NCI-H82 treated with DMSO at 0.1 percent for 48 hours (cell line): ENCODE data around the gene IFITM1.
"Not testable (repeated sequence)": the region's sequence is repeated elsewhere in the genome, so short reads cannot be mapped to it uniquely, and the experiment has no call there.

Source experiments
- DNase-seq: peaks from one replicate; lab custom pipeline; 2025; ENCODE audit not compliant: unreplicated experiment; lab: John Stamatoyannopoulos, UW

Gene IFITM1

DNA sequence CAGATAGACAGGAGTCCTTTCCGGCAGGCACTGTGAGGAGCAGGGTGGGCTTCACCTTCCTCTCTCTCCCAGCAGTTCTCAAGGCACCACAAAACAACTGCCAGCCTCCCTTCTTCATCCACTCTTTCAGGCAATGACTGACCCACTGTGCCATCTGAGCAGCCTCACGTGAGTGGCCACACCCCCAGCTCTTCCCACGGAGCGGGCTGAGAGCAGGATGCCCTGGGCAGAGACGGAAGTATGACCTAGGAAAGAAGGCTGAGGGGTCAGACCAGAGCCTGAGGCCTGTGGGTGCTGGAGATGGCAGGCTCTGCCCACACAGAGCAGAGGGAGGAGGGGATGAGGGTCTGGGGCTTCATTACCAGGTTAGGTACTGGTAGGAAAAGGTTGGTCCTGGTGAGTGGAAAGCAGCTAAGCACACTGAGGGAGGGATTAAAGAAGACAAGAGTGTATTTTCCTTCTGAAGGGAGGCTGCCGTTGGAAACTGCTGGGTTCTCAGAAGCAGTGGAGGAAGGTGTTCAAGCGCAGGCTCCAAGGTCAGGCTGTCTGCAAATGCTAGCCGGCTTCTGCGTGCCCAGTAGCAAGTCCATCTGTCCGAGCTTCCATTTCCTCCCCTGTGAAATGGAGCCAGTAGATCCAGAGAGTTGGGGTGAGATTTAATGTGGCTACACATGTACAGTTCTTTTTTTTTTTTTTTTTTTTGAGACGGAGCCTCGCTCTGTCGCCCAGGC is 31.0 kb upstream of the IFITM1 start:
- DNase-seq = no peak

DNA sequence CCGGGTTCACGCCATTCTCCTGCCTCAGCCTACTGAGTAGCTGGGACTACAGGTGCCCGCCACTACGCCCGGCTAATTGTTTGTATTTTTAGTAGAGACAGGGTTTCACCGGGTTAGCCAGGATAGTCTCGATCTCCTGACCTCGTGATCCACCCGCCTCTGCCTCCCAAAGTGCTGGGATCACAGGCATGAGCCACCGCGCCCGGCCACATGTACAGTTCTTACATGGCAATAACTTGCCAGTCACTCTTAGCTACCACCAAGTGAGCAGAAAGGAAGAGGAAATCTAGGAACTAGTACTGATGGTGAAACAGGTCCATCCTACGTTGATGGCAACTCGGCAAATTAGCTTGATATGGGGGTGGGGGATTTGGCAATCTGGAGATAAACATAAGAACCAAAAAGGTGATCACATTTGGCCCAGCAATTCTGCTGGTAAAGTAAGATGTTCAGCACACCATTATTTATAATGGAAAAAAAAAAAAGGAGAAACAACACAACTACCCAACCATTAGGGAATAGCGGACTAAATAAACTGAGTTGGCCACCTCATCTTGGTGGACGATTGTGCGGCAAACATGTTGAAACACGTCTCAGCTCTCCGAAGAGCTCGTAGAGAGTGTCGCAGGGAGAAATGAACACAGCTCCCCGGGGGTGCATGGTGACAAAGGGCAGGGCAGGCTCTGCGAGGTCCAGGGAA is 30.3 kb upstream of the IFITM1 start:
- DNase-seq = no peak

DNA sequence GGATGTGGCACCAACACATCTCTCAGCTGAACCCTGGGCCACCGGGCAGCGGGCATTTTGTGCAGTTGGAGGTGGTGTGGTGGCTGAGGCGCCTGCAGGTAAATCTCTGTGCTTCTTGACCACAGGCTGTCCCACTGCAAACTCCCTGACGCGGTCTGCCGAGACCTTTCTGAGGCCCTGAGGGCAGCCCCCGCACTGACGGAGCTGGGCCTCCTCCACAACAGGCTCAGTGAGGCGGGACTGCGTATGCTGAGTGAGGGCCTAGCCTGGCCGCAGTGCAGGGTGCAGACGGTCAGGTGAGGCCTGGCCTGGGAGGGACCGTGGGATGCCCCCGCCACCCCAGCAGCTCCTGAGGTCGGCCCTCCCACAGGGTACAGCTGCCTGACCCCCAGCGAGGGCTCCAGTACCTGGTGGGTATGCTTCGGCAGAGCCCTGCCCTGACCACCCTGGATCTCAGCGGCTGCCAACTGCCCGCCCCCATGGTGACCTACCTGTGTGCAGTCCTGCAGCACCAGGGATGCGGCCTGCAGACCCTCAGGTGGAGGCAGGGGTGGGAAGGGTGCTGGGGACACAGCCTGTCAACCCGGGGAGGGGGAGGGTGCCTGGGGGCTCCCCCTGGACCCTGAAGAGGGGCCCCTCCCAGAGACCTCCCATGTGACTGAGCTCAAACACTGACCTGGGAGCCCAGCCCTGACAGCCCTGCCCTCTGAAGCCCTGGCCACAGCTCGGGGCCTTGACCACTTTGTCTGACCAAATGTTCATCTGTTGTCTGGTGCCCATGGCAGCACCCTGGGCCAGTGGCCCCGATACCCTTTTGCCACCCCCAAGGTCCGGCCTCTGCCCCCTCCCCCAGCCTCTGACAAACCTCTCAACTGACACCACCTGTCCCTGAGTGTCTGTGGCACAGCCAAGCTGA is 29.5 kb upstream of the IFITM1 start:
- DNase-seq = no peak

DNA sequence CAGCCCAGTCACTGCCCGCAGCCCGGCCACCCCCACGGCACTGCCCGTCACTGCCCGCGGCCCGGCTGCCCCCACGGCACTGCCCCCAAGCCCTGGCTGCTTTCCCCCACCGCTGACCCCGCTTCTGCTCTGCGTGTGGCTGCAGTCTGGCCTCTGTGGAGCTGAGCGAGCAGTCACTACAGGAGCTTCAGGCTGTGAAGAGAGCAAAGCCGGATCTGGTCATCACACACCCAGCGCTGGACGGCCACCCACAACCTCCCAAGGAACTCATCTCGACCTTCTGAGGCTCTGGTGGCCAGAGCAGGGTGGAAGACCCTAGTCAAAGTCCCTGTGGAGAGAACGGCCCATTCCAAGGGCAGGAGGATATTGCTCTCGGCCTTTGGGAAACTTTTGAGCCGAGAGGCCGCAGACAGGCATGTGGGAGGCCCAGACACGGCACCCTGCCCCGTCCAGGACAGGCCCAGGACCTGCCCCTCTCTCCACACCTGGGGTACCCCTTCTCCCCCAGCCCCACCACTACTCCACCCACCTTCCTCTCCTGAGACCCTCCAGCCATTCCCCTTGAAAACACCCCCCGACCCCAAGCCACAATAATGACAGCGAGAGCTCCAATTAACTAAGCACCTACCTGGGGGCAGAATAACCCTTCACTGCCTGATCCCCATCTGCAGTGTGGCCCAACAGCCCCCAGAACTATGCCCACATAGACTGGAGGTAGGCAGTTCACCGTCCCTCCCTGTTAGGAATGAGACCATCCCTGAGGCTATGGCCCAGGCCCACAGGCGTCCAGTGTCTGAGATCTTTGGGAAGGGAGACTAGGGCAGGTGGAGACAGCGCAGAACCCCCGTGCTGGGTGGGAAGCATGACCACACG is 28.6 kb upstream of the IFITM1 start:
- no peak for DNase-seq

DNA sequence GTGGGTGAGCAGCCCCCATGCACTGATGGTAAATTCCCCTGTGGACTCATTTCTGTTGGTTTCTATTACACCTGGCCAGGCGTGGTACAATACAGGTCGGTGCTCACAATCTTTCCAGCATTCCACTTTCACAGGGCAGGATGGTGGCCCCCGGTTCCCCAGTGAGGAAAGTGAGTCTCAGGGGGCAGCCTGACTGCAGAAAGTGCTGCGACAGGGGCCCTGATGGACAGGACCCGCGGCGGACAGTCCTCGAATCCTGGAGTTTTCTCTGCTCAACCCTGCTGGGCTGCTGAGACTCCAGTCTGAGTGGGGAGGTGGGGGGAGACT is 28.0 kb upstream of the IFITM1 start:
- DNase-seq = no peak

DNA sequence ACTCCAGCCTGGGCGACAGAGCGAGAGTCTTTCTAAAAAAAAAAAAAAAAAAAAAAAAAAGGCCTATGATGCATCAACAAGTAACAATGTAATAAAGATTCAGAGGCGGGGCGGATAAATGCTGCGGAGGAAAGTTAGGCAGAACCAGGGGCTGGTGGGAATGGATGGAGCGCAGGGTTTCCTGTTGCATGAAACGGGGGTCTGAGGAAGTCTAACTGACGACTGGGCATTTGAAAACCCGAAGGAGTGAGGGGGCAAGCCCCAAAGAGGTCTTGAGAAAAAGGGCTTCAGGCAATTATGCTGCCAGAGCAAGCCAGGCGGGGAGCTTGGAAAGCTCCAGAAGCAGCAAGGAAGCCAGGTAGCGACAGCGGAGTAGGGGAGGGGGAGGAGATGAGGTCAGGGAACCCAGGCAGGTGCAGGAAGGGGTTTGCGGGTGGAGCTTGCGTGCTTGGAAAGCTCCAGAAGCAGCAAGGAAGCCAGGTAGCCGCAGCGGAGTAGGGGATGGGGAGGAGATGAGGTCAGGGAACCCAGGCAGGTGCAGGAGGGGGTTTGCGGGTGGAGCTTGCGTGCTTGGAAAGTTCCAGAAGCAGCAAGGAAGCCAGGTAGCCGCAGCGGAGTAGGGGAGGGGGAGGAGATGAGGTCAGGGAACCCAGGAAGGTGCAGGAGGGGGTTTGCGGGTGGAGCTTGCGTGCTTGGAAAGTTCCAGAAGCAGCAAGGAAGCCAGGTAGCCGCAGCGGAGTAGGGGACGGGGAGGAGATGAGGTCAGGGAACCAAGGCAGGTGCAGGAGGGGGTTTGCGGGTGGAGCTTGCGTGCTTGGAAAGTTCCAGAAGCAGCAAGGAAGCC is 26.6 kb upstream of the IFITM1 start:
- not testable (repeated sequence) for DNase-seq

DNA sequence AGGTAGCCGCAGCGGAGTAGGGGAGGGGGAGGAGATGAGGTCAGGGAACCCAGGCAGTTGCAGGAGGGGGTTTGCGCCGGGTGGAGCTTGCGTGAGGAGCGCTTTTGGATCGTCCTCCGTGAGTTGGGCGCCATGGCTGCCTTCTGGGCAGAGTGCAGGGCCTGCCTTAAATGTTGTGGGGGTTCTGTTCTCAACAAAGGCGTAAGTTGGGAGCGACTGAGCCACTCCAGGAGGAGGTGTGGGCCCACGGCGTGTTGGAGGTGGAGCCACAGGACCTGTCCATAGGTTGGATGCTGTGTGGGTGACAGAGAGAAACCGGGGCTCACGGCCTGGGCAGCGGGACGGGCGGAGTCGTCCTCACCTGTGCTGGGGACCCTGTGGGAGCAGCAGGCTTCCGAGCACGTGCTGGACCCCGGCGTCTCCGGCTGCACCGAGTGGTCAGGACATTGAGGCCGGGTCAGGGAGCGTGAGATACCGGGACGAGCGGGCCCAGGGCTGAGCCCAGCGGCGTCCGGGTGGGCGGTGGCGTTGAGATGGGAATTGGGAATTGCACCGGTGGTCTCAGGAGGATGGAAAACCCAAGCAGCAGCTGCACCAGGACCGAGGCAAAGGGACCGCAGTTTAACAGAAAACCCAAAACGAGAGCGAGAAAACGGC is 25.9 kb upstream of the IFITM1 start:
- no peak for DNase-seq

DNA sequence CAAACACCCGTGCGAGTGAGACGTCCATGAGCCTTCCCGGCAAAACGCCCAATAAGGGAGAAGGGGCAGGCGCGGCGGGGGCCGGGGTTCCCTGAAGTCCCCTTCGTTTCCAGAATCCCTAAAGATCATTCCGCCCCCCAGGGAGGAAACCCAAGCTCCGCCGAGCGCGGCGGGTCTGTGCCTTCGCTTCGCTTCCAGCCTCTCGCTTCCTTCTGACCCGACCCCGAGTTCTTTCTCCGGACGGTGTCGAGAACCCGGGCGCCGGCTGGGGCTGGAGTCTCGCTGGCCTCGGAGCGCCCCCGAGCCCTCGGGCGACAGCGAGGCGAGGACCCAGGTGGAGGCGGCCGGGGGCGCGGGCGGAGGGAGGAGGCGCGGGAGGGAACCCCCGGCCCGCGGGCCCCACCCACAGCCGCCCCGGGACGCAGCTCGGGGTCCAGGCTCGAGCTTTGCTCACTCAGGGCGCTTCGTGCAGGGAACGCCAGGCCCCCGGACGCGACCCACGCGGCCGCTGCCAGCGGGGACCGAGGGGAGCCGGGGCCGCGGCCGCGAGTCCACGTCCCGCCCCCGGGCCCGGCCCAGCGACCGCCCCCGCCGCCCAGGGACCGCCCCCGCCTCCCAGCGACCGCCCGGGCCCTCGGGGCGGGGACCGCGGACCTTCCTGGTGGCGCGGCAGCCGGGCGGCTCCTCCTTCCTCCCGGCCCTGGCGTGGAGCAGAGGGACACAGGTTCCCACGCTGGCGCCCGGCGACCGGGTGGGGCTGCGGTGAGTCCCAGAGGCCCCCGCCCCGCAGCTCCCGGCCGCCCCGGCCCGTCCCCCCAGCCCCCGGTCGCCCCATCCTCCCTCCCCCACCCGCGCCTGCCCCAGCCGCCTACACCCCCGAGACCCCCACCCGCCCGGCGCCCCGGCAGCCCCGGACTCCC is 25.1 kb upstream of the IFITM1 start, which contains the start of gene PGGHG:
TSS of gene PGGHG (plus strand) at position 649 of the 920 bp plus-strand sequence. CDS start 691 bp downstream, outside the sequence.
- no peak for DNase-seq

DNA sequence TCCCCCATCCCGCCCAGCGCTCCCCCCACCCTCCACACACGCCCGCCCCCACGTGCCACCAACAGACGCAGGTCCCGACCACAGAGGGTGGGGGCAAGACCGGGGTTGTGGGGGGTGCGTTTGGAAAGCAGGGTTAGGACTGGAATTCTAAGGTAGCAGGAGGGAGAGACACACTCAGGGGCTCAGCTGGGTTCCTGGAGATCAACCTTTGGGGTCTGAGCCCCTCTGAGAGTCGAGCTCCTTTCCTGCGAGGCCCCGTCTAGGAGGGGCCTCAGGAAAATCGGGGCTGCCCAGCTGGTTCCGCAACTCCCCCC is 24.5 kb upstream of the IFITM1 start:
- no peak for DNase-seq

DNA sequence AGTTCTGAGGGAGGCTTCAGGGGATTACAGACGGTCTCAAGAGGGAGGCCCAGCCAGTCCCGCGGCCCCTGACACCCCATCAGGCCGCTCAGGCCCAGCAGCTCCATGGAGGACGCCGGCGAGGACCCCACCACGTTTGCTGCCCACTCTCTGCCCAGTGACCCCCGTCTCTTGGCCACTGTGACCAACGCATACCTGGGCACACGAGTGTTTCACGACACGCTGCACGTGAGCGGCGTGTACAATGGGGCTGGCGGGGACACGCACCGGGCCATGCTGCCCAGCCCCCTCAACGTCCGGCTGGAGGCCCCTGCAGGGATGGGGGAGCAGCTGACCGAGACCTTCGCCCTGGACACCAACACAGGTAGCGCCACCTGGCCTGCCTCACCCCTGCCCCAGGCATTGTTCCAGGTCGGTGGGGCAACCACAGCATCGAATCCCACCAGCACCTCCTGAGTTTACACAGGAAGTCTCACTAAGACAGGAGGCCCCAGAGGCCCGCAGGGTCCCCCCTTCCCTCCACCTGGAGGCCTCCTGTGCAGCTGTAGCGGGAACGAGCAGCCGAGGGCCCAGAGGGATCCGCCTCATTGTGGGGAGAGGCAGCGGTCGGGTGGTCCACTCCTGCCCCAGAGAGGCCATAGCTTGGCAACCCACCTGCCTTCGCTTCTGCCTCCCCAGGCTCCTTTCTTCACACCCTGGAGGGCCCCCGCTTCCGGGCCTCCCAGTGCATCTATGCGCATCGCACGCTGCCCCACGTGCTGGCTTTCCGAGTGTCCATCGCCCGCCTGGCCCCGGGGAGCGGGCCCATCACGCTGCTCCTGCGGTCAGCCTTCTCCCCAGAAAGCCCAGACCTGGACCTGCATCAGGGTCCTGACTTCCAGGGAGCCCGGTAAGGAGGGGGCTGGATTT is 23.9 kb upstream of the IFITM1 start:
- DNase-seq = no peak

DNA sequence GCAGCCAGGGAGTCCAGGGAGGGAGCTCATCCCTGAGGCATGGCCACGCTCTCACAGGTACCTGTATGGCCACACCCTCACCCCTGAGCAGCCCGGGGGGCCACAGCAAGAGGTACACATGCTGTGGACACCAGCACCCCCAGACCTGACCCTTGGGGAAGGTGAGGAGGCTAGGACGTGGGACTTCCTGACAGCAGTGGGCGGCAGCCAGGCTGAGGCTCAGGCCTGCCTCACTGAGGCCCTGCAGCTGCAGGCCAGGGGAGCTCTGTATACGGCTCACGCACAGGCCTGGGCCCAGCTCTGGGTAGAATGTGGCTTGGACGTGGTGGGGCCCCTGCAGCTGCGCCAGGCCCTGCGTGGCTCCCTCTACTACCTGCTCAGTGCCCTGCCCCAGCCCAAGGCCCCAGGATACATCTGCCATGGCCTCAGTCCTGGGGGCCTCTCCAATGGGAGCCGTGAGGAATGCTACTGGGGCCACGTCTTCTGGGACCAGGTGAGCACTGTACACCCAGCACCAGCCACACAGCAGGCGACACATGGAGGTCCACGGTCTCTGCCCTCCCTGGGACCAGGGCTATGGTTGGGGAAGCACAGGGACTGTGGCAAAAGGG is 23.1 kb upstream of the IFITM1 start:
- no peak for DNase-seq

DNA sequence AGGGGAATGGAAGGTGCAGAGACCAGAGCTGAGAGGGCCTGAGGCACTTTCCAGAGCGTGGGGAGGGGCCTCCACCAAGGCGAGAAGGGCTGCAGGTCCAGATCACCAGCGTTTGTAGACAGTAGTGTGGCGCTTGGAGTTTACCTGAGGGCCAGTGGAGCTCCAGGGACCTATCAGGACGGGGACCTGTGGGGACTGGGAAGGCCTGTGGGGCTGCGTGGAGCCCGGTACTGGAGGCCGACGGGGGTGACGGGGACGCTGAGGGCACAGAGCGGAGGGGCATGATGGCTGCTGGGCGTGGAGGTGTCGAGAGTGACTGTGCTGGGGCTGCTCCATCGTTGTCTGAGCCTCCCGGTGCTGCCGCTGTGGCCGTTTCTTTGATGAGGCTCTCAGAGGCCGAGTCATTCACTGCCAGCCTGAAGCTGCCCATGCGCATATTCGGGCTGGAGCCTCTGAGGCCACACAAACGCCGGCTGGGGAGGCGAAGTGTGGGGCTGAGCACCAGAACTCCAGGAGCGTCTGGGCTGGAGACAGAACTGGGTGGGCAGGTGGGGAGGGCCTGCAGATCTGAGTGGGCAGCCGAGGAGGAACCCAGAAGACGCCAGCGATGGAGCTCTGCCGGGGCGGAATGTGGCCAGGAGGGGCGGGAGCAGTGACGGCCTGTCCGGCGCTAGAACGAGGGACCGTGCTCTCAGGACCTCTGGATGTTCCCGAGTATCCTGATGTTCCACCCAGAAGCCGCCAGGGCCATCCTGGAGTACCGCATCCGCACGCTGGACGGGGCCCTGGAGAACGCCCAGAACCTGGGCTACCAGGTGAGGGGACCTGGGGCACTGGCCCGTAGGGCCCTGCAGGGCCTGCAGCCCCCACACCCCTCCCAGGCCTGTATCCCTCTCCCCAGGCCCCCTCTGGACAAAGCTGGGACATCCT is 22.3 kb upstream of the IFITM1 start:
- DNase-seq = no peak

DNA sequence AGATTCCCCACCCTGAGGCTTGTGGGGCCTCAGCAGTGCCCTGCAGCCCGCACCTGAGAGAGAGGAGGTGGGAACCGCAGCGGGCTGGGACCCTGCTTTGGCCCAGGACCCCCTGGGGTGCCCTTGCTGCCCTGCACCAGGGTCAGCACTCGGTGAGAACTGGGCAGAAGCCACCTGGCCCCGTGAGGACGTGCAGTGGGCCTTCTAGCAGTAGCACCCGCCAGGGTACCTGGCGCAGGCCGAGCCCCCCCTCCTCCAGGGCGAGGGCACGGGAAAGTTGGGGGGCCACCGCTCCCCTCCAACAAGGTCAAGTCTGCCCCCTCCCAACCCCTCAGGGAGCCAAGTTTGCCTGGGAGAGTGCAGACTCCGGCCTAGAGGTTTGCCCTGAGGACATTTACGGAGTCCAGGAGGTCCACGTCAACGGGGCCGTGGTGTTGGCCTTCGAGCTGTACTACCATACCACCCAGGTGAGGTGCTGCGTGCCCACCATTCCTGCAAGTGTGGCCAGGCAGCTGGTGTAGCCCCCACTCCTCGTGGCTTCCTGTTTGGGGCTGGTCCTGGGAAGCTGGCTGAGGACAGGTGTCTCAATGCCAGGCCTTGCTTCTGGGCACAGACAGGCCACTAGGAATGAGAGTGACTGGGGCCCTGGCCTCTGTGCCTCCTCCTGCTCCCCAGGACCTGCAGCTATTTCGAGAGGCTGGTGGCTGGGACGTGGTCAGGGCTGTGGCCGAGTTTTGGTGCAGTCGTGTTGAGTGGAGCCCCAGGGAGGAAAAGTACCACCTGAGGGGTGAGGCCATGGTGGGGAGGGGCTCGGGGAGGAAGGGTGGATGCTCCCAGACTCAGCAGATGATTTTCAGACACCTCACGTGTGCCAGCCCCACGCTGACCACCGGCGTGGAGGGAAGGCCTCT is 21.4 kb upstream of the IFITM1 start:
- DNase-seq = no peak

DNA sequence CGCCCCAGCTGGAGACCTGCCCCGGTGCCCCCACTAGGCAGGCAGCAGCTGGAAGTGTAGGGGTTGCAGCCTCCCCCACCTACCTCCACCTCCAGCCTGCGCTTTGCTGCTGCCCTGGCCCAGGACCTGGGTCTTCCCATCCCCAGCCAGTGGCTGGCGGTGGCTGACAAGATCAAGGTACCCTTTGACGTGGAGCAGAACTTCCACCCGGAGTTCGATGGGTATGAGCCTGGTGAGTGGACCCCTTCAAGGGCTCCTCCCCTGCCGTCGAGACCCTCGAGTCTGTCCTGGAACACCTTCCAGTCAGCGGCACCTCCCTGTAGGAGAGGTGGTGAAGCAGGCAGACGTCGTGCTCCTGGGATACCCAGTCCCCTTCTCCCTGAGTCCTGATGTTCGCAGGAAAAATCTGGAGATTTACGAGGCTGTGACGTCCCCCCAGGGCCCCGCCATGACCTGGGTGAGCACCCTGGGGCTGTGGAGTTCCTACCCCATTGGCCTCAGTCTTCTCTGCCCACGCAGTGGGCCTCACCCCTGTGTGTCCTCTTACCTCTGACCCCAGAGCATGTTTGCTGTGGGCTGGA is 20.5 kb upstream of the IFITM1 start:
- no peak for DNase-seq
